DND-41 (cell line): Measurements from ENCODE around the gene CDAN1.

Experiments used
- ATAC-seq: fragments of 200-7000 bp; cut with Tn5 transposase; 3 replicates; pipeline ENCODE4 v1.9.1; 2021; ENCODE audit warnings: low read depth; ENCODE audit not compliant: insufficient read depth
- DNase-seq: peaks from one replicate; pipeline ENCODE4 v3.0.0-alpha.2; 2020
- H2AFZ ChIP-seq: 2 replicates; pipeline ENCODE4 v1.6.0; 2012; ENCODE audit warnings: low read depth, low read length
- H3K27ac ChIP-seq: 2 replicates; pipeline ENCODE4 v1.5.1; 2012; ENCODE audit warnings: low read length, inconsistent platforms
- H3K27me3 ChIP-seq: fragments of 200-600 bp; sonication (generic); 2 replicates; pipeline ENCODE4 v1.6.0; 2012; ENCODE audit warnings: low read length, mild to moderate bottlenecking, inconsistent platforms; ENCODE audit not compliant: insufficient read depth, poor library complexity
- H3K36me3 ChIP-seq: 2 replicates; pipeline ENCODE4 v1.5.1; 2012; ENCODE audit warnings: low read length, inconsistent platforms; ENCODE audit not compliant: insufficient read depth
- H3K4me1 ChIP-seq: 2 replicates; pipeline ENCODE4 v1.5.1; 2012; ENCODE audit warnings: mild to moderate bottlenecking, low read length; ENCODE audit not compliant: insufficient read depth
- H3K4me2 ChIP-seq: 2 replicates; pipeline ENCODE4 v1.6.0; 2012; ENCODE audit warnings: mild to moderate bottlenecking, moderate library complexity, low read length, inconsistent platforms; ENCODE audit not compliant: insufficient read depth
- H3K4me3 ChIP-seq, 2 experiments: fragments of 200-600 bp in 1 of 2; shearing (Covaris generic) in 1 of 2; 2 replicates each; pipeline ENCODE4 v1.5.1; 2012 to 2016; ENCODE audit warnings: inconsistent platforms in 2 of 2, low read length in 2 of 2, mild to moderate bottlenecking in 2 of 2, low read depth in 1 of 2, moderate library complexity in 1 of 2
- H3K79me2 ChIP-seq: 2 replicates; pipeline ENCODE4 v1.6.0; 2012; ENCODE audit warnings: low read length, inconsistent platforms; ENCODE audit not compliant: insufficient read depth
- H3K9ac ChIP-seq: 2 replicates; pipeline ENCODE4 v1.6.0; 2012; ENCODE audit warnings: low read depth, mild to moderate bottlenecking, inconsistent platforms, low read length, moderate library complexity
- H3K9me3 ChIP-seq: 2 replicates; pipeline ENCODE4 v1.5.1; 2012; ENCODE audit warnings: low read length, moderate library complexity, mild to moderate bottlenecking, inconsistent platforms; ENCODE audit not compliant: insufficient read depth, severe bottlenecking
- H4K20me1 ChIP-seq: 2 replicates; pipeline ENCODE4 v1.6.0; 2012; ENCODE audit warnings: low read length; ENCODE audit not compliant: insufficient read depth
- EZH2 ChIP-seq: IDR thresholded peaks from 3 replicates; pipeline ENCODE4 v1.6.1; 2012; ENCODE audit warnings: borderline replicate concordance, low read depth, mild to moderate bottlenecking, moderate library complexity, low read length, inconsistent platforms; ENCODE audit not compliant: severe bottlenecking
- TF ChIP-seq, protein P1 (sequence below): IDR thresholded peaks from 2 replicates; pipeline ENCODE4 v1.5.1; 2012; ENCODE audit warnings: borderline replicate concordance, low read length, moderate library complexity, mild to moderate bottlenecking; ENCODE audit not compliant: poor library complexity, severe bottlenecking; ENCODE audit errors: extremely low read depth

The CDAN1 gene

DNA sequence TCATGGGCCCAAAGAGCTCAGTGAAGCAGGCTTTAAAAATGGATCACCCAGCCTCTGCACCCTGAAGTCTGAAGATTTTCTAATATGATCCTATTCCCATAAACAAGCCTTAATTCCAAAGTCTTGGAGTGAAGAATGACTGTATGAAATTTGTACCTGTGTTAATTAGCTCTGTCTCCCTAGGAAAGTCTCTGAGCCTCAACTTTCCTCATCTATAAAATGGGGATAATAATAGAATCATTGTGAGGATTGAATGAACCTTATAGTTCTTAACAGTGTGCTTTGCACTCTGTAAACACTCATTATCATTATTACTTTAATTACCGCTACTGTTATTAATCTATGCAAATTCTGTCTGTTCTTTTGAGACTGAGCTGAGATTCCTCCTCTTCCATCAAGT, 61.9 kb downstream of the CDAN1 start:
- H3K36me3 ChIP-seq = no peaks in the 10 kb centered on the region
- no peak for DNase-seq
- no peaks in the 10 kb centered on the region for H3K79me2 ChIP-seq

GRCh38 chr15:42674472-42674871, 62.5 kb downstream of the CDAN1 start:
- Histone ChIP-seq H3K36me3 (no peaks in the 10 kb centered on the region), H3K9me3 (no peaks in the 10 kb centered on the region), H3K4me1 (no peaks in the 10 kb centered on the region), H3K4me2 (no peak overlapping the region), H3K79me2 (no peaks in the 10 kb centered on the region), H4K20me1 (no peaks in the 10 kb centered on the region), H2AFZ (no peak overlapping the region), H3K4me3 (no peak overlapping the region), H3K27me3 (no peaks in the 10 kb centered on the region), H3K27ac (no peak overlapping the region), H3K9ac (no peak overlapping the region)
- ATAC-seq = no peak
- DNase-seq = no peak
- TF ChIP-seq, protein P1, sequence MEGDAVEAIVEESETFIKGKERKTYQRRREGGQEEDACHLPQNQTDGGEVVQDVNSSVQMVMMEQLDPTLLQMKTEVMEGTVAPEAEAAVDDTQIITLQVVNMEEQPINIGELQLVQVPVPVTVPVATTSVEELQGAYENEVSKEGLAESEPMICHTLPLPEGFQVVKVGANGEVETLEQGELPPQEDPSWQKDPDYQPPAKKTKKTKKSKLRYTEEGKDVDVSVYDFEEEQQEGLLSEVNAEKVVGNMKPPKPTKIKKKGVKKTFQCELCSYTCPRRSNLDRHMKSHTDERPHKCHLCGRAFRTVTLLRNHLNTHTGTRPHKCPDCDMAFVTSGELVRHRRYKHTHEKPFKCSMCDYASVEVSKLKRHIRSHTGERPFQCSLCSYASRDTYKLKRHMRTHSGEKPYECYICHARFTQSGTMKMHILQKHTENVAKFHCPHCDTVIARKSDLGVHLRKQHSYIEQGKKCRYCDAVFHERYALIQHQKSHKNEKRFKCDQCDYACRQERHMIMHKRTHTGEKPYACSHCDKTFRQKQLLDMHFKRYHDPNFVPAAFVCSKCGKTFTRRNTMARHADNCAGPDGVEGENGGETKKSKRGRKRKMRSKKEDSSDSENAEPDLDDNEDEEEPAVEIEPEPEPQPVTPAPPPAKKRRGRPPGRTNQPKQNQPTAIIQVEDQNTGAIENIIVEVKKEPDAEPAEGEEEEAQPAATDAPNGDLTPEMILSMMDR = no peak
- no peak for TF ChIP-seq EZH2

More for the DNA sequence above, 61.9 kb downstream of the CDAN1 start:
- Histone ChIP-seq H3K4me1 (no peaks in the 10 kb centered on the region), H3K4me2 (no peak overlapping the region), H3K27ac (no peak overlapping the region), H4K20me1 (no peaks in the 10 kb centered on the region), H3K4me3 (no peak overlapping the region), H3K27me3 (no peaks in the 10 kb centered on the region), H2AFZ (no peak overlapping the region), H3K9me3 (no peaks in the 10 kb centered on the region), H3K9ac (no peak overlapping the region)
- no peak for ATAC-seq
- TF ChIP-seq EZH2 = no peak
- TF ChIP-seq, protein P1 = no peak
